Hepatocyte (in vitro differentiated cells): ENCODE measurements around the gene EXOC7. TPM values are rescaled to one million over a fixed set of nuclear protein-coding genes. Genes with fewer than 3 reads are reported as not detected.

Experiments used
- DNase-seq: peaks from one replicate; pipeline ENCODE4 v3.0.0-alpha.2; 2016; ENCODE audit warnings: low spot score
- H2AFZ ChIP-seq: fragments of 200-600 bp; sonication (generic); 2 replicates; pipeline ENCODE4 v1.6.0; 2016; ENCODE audit warnings: antibody characterized with exemption, mild to moderate bottlenecking
- H3K27ac ChIP-seq: fragments of 200-600 bp; sonication (generic); 2 replicates; pipeline ENCODE4 v1.5.1; 2016; ENCODE audit warnings: mild to moderate bottlenecking
- H3K27me3 ChIP-seq: fragments of 200-600 bp; sonication (generic); 2 replicates; pipeline ENCODE4 v1.6.1; 2016
- H3K36me3 ChIP-seq: fragments of 200-600 bp; sonication (generic); replicated peaks from 2 replicates; pipeline ENCODE4 v1.5.1; 2016; ENCODE audit warnings: low read depth; ENCODE audit not compliant: insufficient read depth
- H3K4me1 ChIP-seq: fragments of 200-600 bp; sonication (generic); 2 replicates; pipeline ENCODE4 v1.5.1; 2016; ENCODE audit warnings: mild to moderate bottlenecking, moderate library complexity; ENCODE audit not compliant: insufficient read depth
- H3K4me2 ChIP-seq: fragments of 200-600 bp; sonication (generic); 2 replicates; pipeline ENCODE4 v1.6.0; 2016
- H3K4me3 ChIP-seq: fragments of 200-600 bp; sonication (generic); 2 replicates; pipeline ENCODE4 v1.5.1; 2016; ENCODE audit warnings: mild to moderate bottlenecking
- H3K79me2 ChIP-seq: fragments of 200-600 bp; sonication (generic); 2 replicates; pipeline ENCODE4 v1.6.0; 2017; ENCODE audit warnings: mild to moderate bottlenecking
- H3K9me2 ChIP-seq: fragments of 200-600 bp; sonication (generic); replicated peaks from 2 replicates; pipeline ENCODE4 v1.6.0; 2017; ENCODE audit warnings: mild to moderate bottlenecking; ENCODE audit not compliant: insufficient read depth
- H3K9me3 ChIP-seq: fragments of 200-600 bp; sonication (generic); 2 replicates; pipeline ENCODE4 v1.5.1; 2016; ENCODE audit warnings: low read depth, mild to moderate bottlenecking
- H4K20me1 ChIP-seq: fragments of 200-600 bp; sonication (generic); 2 replicates; pipeline ENCODE4 v1.6.0; 2016; ENCODE audit warnings: mild to moderate bottlenecking; ENCODE audit not compliant: insufficient read depth, poor library complexity, severe bottlenecking
- EZH2 ChIP-seq: fragments of 200-600 bp; sonication (generic); IDR thresholded peaks from 2 replicates; pipeline ENCODE4 v1.6.1; 2016; ENCODE audit warnings: antibody characterized with exemption, mild to moderate bottlenecking, borderline replicate concordance
- EZH2phosphoT487 ChIP-seq: fragments of 200-600 bp; sonication (generic); IDR thresholded peaks from one replicate; pipeline ENCODE4 v1.6.1; 2018; ENCODE audit warnings: antibody characterized with exemption, mild to moderate bottlenecking, low read depth, moderate library complexity; ENCODE audit not compliant: unreplicated experiment, severe bottlenecking
- WGBS: methylation state at CpG from one replicate; pipeline ENCODE4 v1.1.6; 2016; ENCODE audit warnings: low lambda C conversion rate; ENCODE audit errors: missing lambda C conversion rate; 5-methylcytosine and 5-hydroxymethylcytosine counted together
- polyA plus RNA-seq: library from polyadenylated mRNA; unstranded; fragments of >200 nt; fragmentation: Nextera tagmentation; extraction: Ambion mirVana; gene quantifications from 2 replicates; pipeline ENCODE4 v1.2.1, GENCODE V29; 2016
- total RNA-seq: library from RNA; depleted of rRNA; stranded (reverse); fragments of >200 nt; gene quantifications from 2 replicates; pipeline ENCODE4 v1.2.3, GENCODE V29; 2014
- TF ChIP-seq, protein P1 (sequence below): fragments of 200-600 bp; sonication (generic); IDR thresholded peaks from 2 replicates; pipeline ENCODE4 v1.5.1; 2016; ENCODE audit warnings: antibody characterized with exemption, mild to moderate bottlenecking; ENCODE audit not compliant: poor library complexity

Gene EXOC7
- total and polyA plus RNA-seq, 2 experiments from 2014 or later: 92.9 to 95.6 TPM

DNA sequence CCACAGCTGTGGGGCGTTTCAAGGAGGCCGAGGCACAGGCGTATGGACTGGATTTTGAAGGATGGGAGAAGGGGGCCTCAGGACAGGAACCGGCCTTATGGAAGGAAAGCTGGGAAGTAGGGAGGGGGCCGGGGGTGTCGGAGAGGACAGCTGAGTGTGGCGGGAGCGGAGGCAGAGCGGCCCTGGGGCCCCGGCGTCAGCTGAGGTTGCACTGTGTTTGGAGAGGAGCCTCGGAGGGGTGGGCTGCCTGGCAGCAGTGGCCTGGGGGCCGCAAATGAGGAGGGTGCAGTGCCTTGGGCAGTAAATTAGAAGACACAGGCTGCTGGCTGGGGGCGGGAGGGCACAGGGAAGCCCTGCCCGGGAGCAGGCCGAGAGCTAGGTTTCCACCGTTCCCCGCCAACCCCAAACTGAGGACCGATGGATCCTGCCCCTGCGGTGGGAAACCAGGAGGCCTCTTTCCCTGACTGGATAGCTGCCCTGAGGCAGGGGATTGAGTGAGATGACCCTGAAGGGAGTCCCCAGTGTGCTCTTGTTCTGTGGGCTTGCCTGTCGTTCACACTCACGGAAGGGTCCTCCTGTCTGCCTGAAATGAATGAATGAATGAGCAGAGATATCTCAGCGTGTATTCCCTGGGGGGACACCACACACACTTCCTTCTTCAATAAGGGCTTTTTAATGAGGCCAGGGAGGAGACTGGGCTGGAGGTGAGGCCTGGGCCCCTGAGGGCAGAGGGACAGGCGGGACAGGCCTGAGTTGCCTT is 19.0 kb upstream of the EXOC7 start:
- H3K27ac ChIP-seq: no peak overlapping the region
- WGBS: 82% methylated on average over 22 of the region's 24 CpGs
- H3K9me2 ChIP-seq: no peaks in the 10 kb centered on the region
- no peak overlapping the region for H3K4me2 ChIP-seq
- DNase-seq: no peak
- TF ChIP-seq, protein P1, sequence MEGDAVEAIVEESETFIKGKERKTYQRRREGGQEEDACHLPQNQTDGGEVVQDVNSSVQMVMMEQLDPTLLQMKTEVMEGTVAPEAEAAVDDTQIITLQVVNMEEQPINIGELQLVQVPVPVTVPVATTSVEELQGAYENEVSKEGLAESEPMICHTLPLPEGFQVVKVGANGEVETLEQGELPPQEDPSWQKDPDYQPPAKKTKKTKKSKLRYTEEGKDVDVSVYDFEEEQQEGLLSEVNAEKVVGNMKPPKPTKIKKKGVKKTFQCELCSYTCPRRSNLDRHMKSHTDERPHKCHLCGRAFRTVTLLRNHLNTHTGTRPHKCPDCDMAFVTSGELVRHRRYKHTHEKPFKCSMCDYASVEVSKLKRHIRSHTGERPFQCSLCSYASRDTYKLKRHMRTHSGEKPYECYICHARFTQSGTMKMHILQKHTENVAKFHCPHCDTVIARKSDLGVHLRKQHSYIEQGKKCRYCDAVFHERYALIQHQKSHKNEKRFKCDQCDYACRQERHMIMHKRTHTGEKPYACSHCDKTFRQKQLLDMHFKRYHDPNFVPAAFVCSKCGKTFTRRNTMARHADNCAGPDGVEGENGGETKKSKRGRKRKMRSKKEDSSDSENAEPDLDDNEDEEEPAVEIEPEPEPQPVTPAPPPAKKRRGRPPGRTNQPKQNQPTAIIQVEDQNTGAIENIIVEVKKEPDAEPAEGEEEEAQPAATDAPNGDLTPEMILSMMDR: no peak
- TF ChIP-seq EZH2phosphoT487 (no peak), EZH2 (no peak)
- no peaks in the 10 kb centered on the region for H3K9me3 ChIP-seq
- H3K36me3 ChIP-seq: no peaks in the 10 kb centered on the region
- H2AFZ ChIP-seq: no peak overlapping the region
- peaks cover 3% of the 10 kb centered on the region for H3K4me1 ChIP-seq
- no peaks in the 10 kb centered on the region for H3K27me3 ChIP-seq
- no peaks in the 10 kb centered on the region for H4K20me1 ChIP-seq
- no peaks in the 10 kb centered on the region for H3K79me2 ChIP-seq
- no peak overlapping the region for H3K4me3 ChIP-seq

- 74% methylated on average over 25 of the region's 42 CpGs for WGBS
- peak overlapping the region; percentile 69 for H3K4me2 ChIP-seq
- no peak overlapping the region for H3K27ac ChIP-seq
Observed at GRCh38 chr17:76121932-76122430, 18.4 kb upstream of the EXOC7 start.

DNA sequence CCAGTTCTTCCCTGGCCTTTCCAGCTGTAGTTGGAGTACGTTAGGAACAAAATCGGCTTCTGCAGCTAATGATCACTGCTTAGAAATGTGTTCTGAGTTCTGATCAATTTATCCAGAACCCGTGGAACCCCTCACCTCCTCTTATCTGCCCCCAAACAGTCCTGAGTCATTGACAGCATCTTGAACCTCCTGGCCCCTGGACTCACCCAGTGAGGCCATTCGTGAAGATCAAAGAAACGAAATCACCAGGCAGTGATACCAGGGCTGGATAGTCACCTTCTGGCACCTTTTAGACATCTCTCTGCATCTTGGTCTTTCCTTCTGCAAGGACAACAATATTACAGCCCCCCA is 17.0 kb upstream of the EXOC7 start:
- H3K9me2 ChIP-seq: no peaks in the 10 kb centered on the region
- no peak overlapping the region for H3K4me2 ChIP-seq
- peaks cover 3% of the 10 kb centered on the region for H3K4me1 ChIP-seq
- H3K9me3 ChIP-seq: no peaks in the 10 kb centered on the region
- TF ChIP-seq EZH2 (no peak), EZH2phosphoT487 (no peak)
- TF ChIP-seq, protein P1: no peak
- no peak overlapping the region for H3K4me3 ChIP-seq
- no peaks in the 10 kb centered on the region for H3K36me3 ChIP-seq
- 84% methylated on average over 5 of the region's 5 CpGs for WGBS
- H3K27ac ChIP-seq: no peak overlapping the region
- DNase-seq: no peak
- no peak overlapping the region for H2AFZ ChIP-seq
- no peaks in the 10 kb centered on the region for H4K20me1 ChIP-seq
- no peaks in the 10 kb centered on the region for H3K79me2 ChIP-seq
- no peaks in the 10 kb centered on the region for H3K27me3 ChIP-seq

More at GRCh38 chr17:76121932-76122430, 18.4 kb upstream of the EXOC7 start:
- Histone ChIP-seq H3K4me3 (no peak overlapping the region), H4K20me1 (no peaks in the 10 kb centered on the region), H3K79me2 (no peaks in the 10 kb centered on the region), H3K9me3 (no peaks in the 10 kb centered on the region), H3K9me2 (no peaks in the 10 kb centered on the region), H3K27me3 (no peaks in the 10 kb centered on the region), H2AFZ (peak overlapping the region; percentile 60), H3K36me3 (no peaks in the 10 kb centered on the region), H3K4me1 (peaks cover 3% of the 10 kb centered on the region)
- no peak for DNase-seq
- TF ChIP-seq, protein P1: no peak
- TF ChIP-seq EZH2 (no peak), EZH2phosphoT487 (no peak)
